SU-DHL-6 (cell line): ENCODE data around the gene TMED8.

ENCODE experiments used
- EZH2phosphoT487 ChIP-seq: fragments of 200-600 bp; sonication (generic), shearing (Covaris generic); conservative IDR thresholded peaks from 2 replicates; pipeline ENCODE4 v1.6.1; 2018; ENCODE audit warnings: mild to moderate bottlenecking, antibody characterized with exemption, low read length, moderate library complexity, mixed read lengths
- TF ChIP-seq, protein P1 (sequence below): fragments of 200-600 bp; sonication (generic); IDR thresholded peaks from one replicate; pipeline ENCODE4 v1.5.1; 2017; ENCODE audit warnings: antibody characterized with exemption, mild to moderate bottlenecking, low read length, moderate library complexity; ENCODE audit not compliant: insufficient read depth, poor library complexity, severe bottlenecking

DNA sequence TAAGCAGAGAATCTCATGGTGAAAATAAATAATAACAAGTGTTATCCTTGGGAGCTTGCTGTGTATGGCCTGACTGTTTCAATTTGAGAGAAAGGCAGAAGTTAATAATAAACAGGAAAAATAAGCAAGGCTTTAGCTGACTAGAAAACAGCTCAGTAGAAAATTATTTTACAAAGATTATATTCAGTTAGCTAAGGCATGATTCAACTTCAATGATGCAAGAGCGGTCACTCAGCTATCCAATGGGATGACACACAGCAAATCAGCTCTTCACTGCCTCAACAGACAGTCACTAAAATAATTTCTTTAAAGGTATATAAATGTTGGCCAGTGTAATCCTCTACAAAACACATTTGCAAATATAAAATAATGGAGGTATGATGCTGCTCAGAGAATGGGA is 37.5 kb downstream of the TMED8 start:
- TF ChIP-seq, protein P1, sequence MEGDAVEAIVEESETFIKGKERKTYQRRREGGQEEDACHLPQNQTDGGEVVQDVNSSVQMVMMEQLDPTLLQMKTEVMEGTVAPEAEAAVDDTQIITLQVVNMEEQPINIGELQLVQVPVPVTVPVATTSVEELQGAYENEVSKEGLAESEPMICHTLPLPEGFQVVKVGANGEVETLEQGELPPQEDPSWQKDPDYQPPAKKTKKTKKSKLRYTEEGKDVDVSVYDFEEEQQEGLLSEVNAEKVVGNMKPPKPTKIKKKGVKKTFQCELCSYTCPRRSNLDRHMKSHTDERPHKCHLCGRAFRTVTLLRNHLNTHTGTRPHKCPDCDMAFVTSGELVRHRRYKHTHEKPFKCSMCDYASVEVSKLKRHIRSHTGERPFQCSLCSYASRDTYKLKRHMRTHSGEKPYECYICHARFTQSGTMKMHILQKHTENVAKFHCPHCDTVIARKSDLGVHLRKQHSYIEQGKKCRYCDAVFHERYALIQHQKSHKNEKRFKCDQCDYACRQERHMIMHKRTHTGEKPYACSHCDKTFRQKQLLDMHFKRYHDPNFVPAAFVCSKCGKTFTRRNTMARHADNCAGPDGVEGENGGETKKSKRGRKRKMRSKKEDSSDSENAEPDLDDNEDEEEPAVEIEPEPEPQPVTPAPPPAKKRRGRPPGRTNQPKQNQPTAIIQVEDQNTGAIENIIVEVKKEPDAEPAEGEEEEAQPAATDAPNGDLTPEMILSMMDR: no peak
- TF ChIP-seq EZH2phosphoT487: no peak
